IPS-15b (cell line): ENCODE data around the gene HIC2.
"Not testable (repeated sequence)": the region's sequence is repeated elsewhere in the genome, so short reads cannot be mapped to it uniquely, and the experiment has no call there.

Experiments used
- H3K27me3 ChIP-seq: one replicate; pipeline ENCODE4 v1.6.1; 2013; ENCODE audit warnings: low read length; ENCODE audit not compliant: control insufficient read depth, insufficient read depth
- H3K36me3 ChIP-seq: one replicate; pipeline ENCODE4 v1.6.1; 2013; ENCODE audit warnings: low read length; ENCODE audit not compliant: control insufficient read depth, insufficient read depth
- H3K4me1 ChIP-seq: one replicate; pipeline ENCODE4 v1.6.1; 2013; ENCODE audit warnings: mild to moderate bottlenecking, low read length; ENCODE audit not compliant: control insufficient read depth, insufficient read depth
- H3K4me3 ChIP-seq: one replicate; pipeline ENCODE4 v1.5.1; 2013; ENCODE audit warnings: low read depth, low read length
- H3K9ac ChIP-seq: one replicate; pipeline ENCODE4 v1.6.1; 2013; ENCODE audit warnings: low read depth, mild to moderate bottlenecking, low read length
- H3K9me3 ChIP-seq: one replicate; pipeline ENCODE4 v1.6.1; 2013; ENCODE audit warnings: mild to moderate bottlenecking, low read length; ENCODE audit not compliant: control insufficient read depth, insufficient read depth

HIC2 gene

GRCh38 chr22:21467337-21468193 is 50.4 kb downstream of the HIC2 start, which contains the start of gene TMEM191C:
Gene TMEM191C (plus strand): TSS chr22:21467387. CDS start chr22:21467460, 73 bp downstream.
- not testable (repeated sequence) for H3K36me3 ChIP-seq, H3K9me3 ChIP-seq, H3K9ac ChIP-seq, H3K4me3 ChIP-seq, H3K27me3 ChIP-seq, H3K4me1 ChIP-seq

GRCh38 chr22:21468194-21469096 is 51.3 kb downstream of the HIC2 start:
- H3K27me3 ChIP-seq, H3K9ac ChIP-seq, H3K36me3 ChIP-seq, H3K4me3 ChIP-seq, H3K4me1 ChIP-seq, H3K9me3 ChIP-seq: not testable (repeated sequence)

GRCh38 chr22:21469097-21469994 is 52.2 kb downstream of the HIC2 start:
- H3K4me1 ChIP-seq, H3K9ac ChIP-seq, H3K4me3 ChIP-seq, H3K9me3 ChIP-seq, H3K36me3 ChIP-seq, H3K27me3 ChIP-seq: not testable (repeated sequence)

GRCh38 chr22:21472984-21473383 is 55.8 kb downstream of the HIC2 start:
- not testable (repeated sequence) for H3K4me3 ChIP-seq, H3K4me1 ChIP-seq, H3K36me3 ChIP-seq, H3K9me3 ChIP-seq, H3K27me3 ChIP-seq, H3K9ac ChIP-seq

GRCh38 chr22:21473664-21474063 is 56.5 kb downstream of the HIC2 start:
- not testable (repeated sequence) for H3K27me3 ChIP-seq, H3K4me1 ChIP-seq, H3K9me3 ChIP-seq, H3K36me3 ChIP-seq, H3K4me3 ChIP-seq, H3K9ac ChIP-seq

GRCh38 chr22:21484039-21484438 is 66.9 kb downstream of the HIC2 start:
- H3K4me3 ChIP-seq, H3K4me1 ChIP-seq, H3K27me3 ChIP-seq, H3K9ac ChIP-seq, H3K36me3 ChIP-seq, H3K9me3 ChIP-seq: not testable (repeated sequence)

- not testable (repeated sequence) for H3K36me3 ChIP-seq, H3K9ac ChIP-seq, H3K4me3 ChIP-seq, H3K4me1 ChIP-seq, H3K27me3 ChIP-seq, H3K9me3 ChIP-seq
These were observed 70.6 kb downstream of the HIC2 start for GRCh38 chr22:21487723-21488122.

GRCh38 chr22:21489149-21489680 is 72.0 kb downstream of the HIC2 start:
- H3K4me3 ChIP-seq, H3K4me1 ChIP-seq, H3K9me3 ChIP-seq, H3K9ac ChIP-seq, H3K27me3 ChIP-seq, H3K36me3 ChIP-seq: not testable (repeated sequence)

- not testable (repeated sequence) for H3K27me3 ChIP-seq, H3K4me3 ChIP-seq, H3K4me1 ChIP-seq, H3K9ac ChIP-seq, H3K36me3 ChIP-seq, H3K9me3 ChIP-seq
These were observed 73.4 kb downstream of the HIC2 start for GRCh38 chr22:21490556-21490955.

GRCh38 chr22:21492271-21492670 is 75.1 kb downstream of the HIC2 start:
- not testable (repeated sequence) for H3K9ac ChIP-seq, H3K4me1 ChIP-seq, H3K4me3 ChIP-seq, H3K36me3 ChIP-seq, H3K9me3 ChIP-seq, H3K27me3 ChIP-seq
